Activated naive CD8-positive, alpha-beta T cell treated with anti-CD3 and anti-CD28 coated beads, Interleukin-2, amount 10 ng/mL, durations not matched to agents 7 days and 5 days (primary cell): ENCODE data around the gene ZG16. TPM values are rescaled to one million over a fixed set of nuclear protein-coding genes. Genes with fewer than 3 reads are reported as not detected.
"Not testable (repeated sequence)": the region's sequence is repeated elsewhere in the genome, so short reads cannot be mapped to it uniquely, and the experiment has no call there.

Experiments used
- ATAC-seq: fragments of 150-1000 bp; cut with Tn5 transposase; one replicate; pipeline ENCODE4 v1.10.0; 2021; ENCODE audit warnings: low read depth, moderate library complexity
- POLR2A ChIA-PET: fragments of 350-600 bp; sonication (Branson Sonifier 250); formaldehyde crosslinking; loops from one replicate; lab custom pipeline; 2021; ENCODE audit warnings: antibody characterized with exemption; lab: Charles Lee
- DNase-seq: peaks from one replicate; pipeline ENCODE4 v3.0.0; 2021
- H3K27ac Mint-ChIP-seq: one replicate; pipeline ENCODE4 v1.8.0; 2022; ENCODE audit warnings: mild to moderate bottlenecking, mixed read lengths
- H3K27me3 Mint-ChIP-seq: one replicate; pipeline ENCODE4 v1.8.0; 2022; ENCODE audit warnings: mild to moderate bottlenecking, moderate library complexity, mixed read lengths
- H3K36me3 Mint-ChIP-seq: one replicate; pipeline ENCODE4 v1.8.0; 2021; ENCODE audit warnings: mild to moderate bottlenecking, mixed read lengths
- H3K4me1 Mint-ChIP-seq: one replicate; pipeline ENCODE4 v1.8.0; 2021; ENCODE audit warnings: mixed read lengths
- H3K4me3 Mint-ChIP-seq: one replicate; pipeline ENCODE4 v1.8.0; 2022; ENCODE audit warnings: mild to moderate bottlenecking, moderate library complexity, mixed read lengths
- H3K9me3 Mint-ChIP-seq: one replicate; pipeline ENCODE4 v1.8.0; 2021; ENCODE audit warnings: mixed read lengths
- total RNA-seq, 2 experiments: library from RNA; stranded (reverse); gene quantifications; one replicate each; pipeline ENCODE4 v1.2.3, GENCODE V29; 2021

ZG16 gene
- total RNA-seq, 2 experiments from 2014 or later = not detected

- H3K4me3 Mint-ChIP-seq = no peak overlapping the region
- DNase-seq (no peak), ATAC-seq (no peak)
- peak overlapping the region; percentile 34 for H3K27ac Mint-ChIP-seq
- no peaks in the 10 kb centered on the region for H3K36me3 Mint-ChIP-seq
- no peaks in the 10 kb centered on the region for H3K9me3 Mint-ChIP-seq
- no peaks in the 10 kb centered on the region for H3K27me3 Mint-ChIP-seq
- POLR2A ChIA-PET = no interaction called here
- H3K4me1 Mint-ChIP-seq = peaks cover 5% of the 10 kb centered on the region
Observed at GRCh38 chr16:29760567-29761279, 17.3 kb upstream of the ZG16 start.

DNA sequence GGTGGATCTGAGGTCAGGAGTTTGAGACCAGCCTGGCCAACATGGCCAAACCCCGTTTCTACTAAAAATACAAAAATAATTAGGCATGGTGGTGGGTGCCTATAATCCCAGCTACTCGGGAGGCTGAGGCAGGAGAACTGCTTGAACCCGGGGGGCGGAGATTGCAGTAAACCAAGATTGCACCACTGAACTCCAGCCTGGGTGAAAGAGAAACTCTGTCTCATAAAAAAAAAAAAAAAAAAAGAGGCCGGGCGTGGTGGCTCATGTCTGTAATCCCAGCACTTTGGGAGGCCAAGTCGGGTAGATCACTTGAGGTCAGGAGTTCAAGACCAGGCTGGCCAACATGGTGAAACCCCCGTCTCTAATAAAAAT, 16.8 kb upstream of the ZG16 start:
- not testable (repeated sequence) for DNase-seq, ATAC-seq, H3K27me3 Mint-ChIP-seq, H3K4me1 Mint-ChIP-seq, H3K36me3 Mint-ChIP-seq, H3K4me3 Mint-ChIP-seq, H3K27ac Mint-ChIP-seq, H3K9me3 Mint-ChIP-seq
- POLR2A ChIA-PET = interaction anchor here (0.7 kb wide), 1 partner anchor 262 kb away, joined by 4 read pairs; no protein-coding TSS in a partner anchor

- H3K27ac Mint-ChIP-seq = no peak overlapping the region
- POLR2A ChIA-PET = interaction anchor here (0.7 kb wide), 1 partner anchor 262 kb away, joined by 4 read pairs; no protein-coding TSS in a partner anchor
Observed at GRCh38 chr16:29761882-29762281, 16.2 kb upstream of the ZG16 start.

GRCh38 chr16:29763326-29763725, 14.7 kb upstream of the ZG16 start:
- no peak overlapping the region for H3K4me3 Mint-ChIP-seq
- ATAC-seq (no peak), DNase-seq (no peak)
- POLR2A ChIA-PET = no interaction called here
- no peaks in the 10 kb centered on the region for H3K27me3 Mint-ChIP-seq
- no peak overlapping the region for H3K27ac Mint-ChIP-seq
- H3K9me3 Mint-ChIP-seq = no peaks in the 10 kb centered on the region
- no peaks in the 10 kb centered on the region for H3K36me3 Mint-ChIP-seq
- H3K4me1 Mint-ChIP-seq = peaks cover 2% of the 10 kb centered on the region

More at GRCh38 chr16:29761882-29762281, 16.2 kb upstream of the ZG16 start:
- Mint-ChIP-seq H3K36me3 (no peaks in the 10 kb centered on the region), H3K9me3 (no peaks in the 10 kb centered on the region), H3K27me3 (no peaks in the 10 kb centered on the region), H3K4me1 (peaks cover 2% of the 10 kb centered on the region), H3K4me3 (no peak overlapping the region)
- DNase-seq = no peak
- no peak for ATAC-seq

DNA sequence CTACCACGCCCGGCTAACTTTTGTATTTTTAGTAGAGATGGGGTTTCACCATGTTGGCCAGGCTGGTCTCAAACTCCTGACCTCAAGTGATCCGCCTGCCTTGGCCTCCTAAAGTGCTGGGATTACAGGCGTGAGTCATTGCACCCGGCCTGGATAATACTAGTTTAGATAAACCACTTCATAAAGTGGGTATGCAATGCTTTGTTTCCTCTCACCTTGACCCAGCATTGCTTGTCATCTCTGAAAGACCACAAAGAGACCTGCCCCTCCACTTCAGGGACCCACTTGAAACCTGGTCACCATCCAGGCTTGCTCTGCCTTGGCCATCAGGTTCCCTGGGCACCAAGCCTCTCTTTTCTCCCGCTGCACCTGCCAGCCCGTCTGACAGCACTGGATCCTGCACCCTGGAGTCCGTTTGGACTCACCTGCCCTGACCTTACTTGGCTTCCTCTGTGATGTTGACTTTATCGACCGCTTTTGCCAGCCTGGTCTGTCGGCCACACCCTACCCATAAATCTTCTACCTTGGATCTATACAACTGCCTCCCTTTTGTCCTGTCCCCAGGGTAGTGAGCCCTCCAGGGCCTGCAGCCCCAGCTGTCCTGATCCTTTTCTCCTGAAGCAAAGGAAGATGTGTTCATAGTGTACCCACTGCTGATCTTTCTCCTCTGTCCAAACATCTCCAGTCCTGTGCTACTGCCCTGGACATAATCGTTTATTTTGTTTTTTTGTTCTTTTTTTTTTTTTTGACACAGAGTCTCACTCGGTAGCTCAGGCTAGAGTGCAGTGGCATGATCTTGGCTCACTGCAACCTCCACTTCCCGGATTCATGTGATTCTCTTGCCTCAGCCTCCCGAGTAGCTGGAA, 12.7 kb upstream of the ZG16 start:
- POLR2A ChIA-PET = no interaction called here
- DNase-seq (no peak), ATAC-seq (no peak)
- no peaks in the 10 kb centered on the region for H3K9me3 Mint-ChIP-seq
- H3K27me3 Mint-ChIP-seq = no peaks in the 10 kb centered on the region
- H3K36me3 Mint-ChIP-seq = no peaks in the 10 kb centered on the region
- H3K4me3 Mint-ChIP-seq = no peak overlapping the region
- no peak overlapping the region for H3K27ac Mint-ChIP-seq
- H3K4me1 Mint-ChIP-seq = peaks cover under 1% of the 10 kb centered on the region

DNA sequence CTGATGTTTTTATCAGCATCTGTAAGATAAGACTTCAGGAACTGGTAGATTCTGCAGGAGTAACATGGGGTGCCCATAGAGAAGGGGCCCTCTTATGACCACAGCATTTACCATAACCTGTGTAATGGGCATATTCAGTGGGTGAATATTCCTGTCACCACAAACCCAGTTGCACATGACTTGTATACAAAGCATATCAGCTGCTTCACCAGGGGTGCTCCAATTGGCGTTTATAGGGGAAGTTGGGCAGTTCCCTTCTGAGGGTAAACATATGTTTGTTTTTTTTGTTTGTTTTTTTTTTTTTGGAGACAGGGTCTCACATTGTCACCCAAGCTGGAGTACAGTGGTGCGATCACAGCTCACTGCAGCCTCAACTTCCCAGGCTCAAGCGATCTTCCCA, 11.5 kb upstream of the ZG16 start:
- no peaks in the 10 kb centered on the region for H3K9me3 Mint-ChIP-seq
- H3K36me3 Mint-ChIP-seq = no peaks in the 10 kb centered on the region
- POLR2A ChIA-PET = interaction anchor here (0.7 kb wide), 1 partner anchor 21 kb away, joined by 4 read pairs; the partner anchor contains the start of gene C16orf54
- no peak overlapping the region for H3K4me3 Mint-ChIP-seq
- no peak for ATAC-seq
- H3K27me3 Mint-ChIP-seq = no peaks in the 10 kb centered on the region
- DNase-seq = no peak
- H3K27ac Mint-ChIP-seq = no peak overlapping the region
- H3K4me1 Mint-ChIP-seq = peaks cover 4% of the 10 kb centered on the region

DNA sequence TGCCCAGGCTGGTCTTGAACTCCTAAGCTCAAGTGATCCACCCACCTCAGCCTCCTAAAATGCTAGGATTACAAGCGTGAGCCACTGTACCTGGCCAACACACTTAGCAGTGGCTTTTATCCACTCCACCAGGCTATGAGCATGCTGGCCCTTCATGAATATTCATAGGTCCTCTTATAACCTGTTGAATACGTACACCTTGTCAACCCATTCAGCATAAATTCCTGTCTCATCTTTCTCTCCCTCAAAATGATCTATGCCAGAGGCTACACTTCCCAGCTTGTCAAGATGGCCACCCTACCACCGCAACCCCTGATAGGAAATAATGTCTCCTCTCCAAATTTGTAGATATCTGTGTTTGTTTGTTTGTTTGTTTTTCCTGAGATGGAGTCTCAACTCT, 11.0 kb upstream of the ZG16 start:
- DNase-seq (no peak), ATAC-seq (no peak)
- Mint-ChIP-seq H3K4me1 (peaks cover 4% of the 10 kb centered on the region), H3K4me3 (no peak overlapping the region), H3K27me3 (no peaks in the 10 kb centered on the region), H3K36me3 (no peaks in the 10 kb centered on the region), H3K27ac (no peak overlapping the region), H3K9me3 (no peaks in the 10 kb centered on the region)
- POLR2A ChIA-PET = interaction anchor here (0.7 kb wide), 1 partner anchor 21 kb away, joined by 4 read pairs; the partner anchor contains the start of gene C16orf54

- DNase-seq = no peak
- POLR2A ChIA-PET = interaction anchor here (0.6 kb wide), 1 partner anchor 24 kb away, joined by 3 read pairs; the partner anchor contains the start of gene C16orf54
- Mint-ChIP-seq H3K36me3 (no peaks in the 10 kb centered on the region), H3K27me3 (no peaks in the 10 kb centered on the region), H3K4me3 (no peak overlapping the region), H3K4me1 (peaks cover 4% of the 10 kb centered on the region), H3K9me3 (no peaks in the 10 kb centered on the region), H3K27ac (no peak overlapping the region)
- no peak for ATAC-seq
Observed at GRCh38 chr16:29769507-29769906, 8.5 kb upstream of the ZG16 start.

- H3K27ac Mint-ChIP-seq = no peak overlapping the region
- H3K36me3 Mint-ChIP-seq = no peaks in the 10 kb centered on the region
- ATAC-seq (no peak), DNase-seq (no peak)
- no peak overlapping the region for H3K4me3 Mint-ChIP-seq
- H3K9me3 Mint-ChIP-seq = no peaks in the 10 kb centered on the region
- POLR2A ChIA-PET = no interaction called here
- no peaks in the 10 kb centered on the region for H3K27me3 Mint-ChIP-seq
- H3K4me1 Mint-ChIP-seq = peaks cover 4% of the 10 kb centered on the region
Observed at GRCh38 chr16:29770250-29770929, 7.7 kb upstream of the ZG16 start.

GRCh38 chr16:29772330-29772729, 5.7 kb upstream of the ZG16 start:
- not testable (repeated sequence) for H3K9me3 Mint-ChIP-seq, H3K27ac Mint-ChIP-seq, H3K4me1 Mint-ChIP-seq, H3K27me3 Mint-ChIP-seq, DNase-seq, ATAC-seq, H3K36me3 Mint-ChIP-seq, H3K4me3 Mint-ChIP-seq
- POLR2A ChIA-PET = interaction anchor here (0.6 kb wide), 1 partner anchor 55 kb away, joined by 4 read pairs; no protein-coding TSS in a partner anchor

- Mint-ChIP-seq H3K36me3 (no peaks in the 10 kb centered on the region), H3K4me3 (no peak overlapping the region), H3K27me3 (peaks cover 6% of the 10 kb centered on the region), H3K27ac (no peak overlapping the region), H3K9me3 (no peaks in the 10 kb centered on the region), H3K4me1 (peaks cover 5% of the 10 kb centered on the region)
- POLR2A ChIA-PET = interaction anchor here (1.0 kb wide), 1 partner anchor 15 kb away, joined by 3 read pairs; the partner anchor contains the start of gene KIF22
- DNase-seq (no peak), ATAC-seq (no peak)
Observed at GRCh38 chr16:29774730-29775129, 3.3 kb upstream of the ZG16 start.

DNA sequence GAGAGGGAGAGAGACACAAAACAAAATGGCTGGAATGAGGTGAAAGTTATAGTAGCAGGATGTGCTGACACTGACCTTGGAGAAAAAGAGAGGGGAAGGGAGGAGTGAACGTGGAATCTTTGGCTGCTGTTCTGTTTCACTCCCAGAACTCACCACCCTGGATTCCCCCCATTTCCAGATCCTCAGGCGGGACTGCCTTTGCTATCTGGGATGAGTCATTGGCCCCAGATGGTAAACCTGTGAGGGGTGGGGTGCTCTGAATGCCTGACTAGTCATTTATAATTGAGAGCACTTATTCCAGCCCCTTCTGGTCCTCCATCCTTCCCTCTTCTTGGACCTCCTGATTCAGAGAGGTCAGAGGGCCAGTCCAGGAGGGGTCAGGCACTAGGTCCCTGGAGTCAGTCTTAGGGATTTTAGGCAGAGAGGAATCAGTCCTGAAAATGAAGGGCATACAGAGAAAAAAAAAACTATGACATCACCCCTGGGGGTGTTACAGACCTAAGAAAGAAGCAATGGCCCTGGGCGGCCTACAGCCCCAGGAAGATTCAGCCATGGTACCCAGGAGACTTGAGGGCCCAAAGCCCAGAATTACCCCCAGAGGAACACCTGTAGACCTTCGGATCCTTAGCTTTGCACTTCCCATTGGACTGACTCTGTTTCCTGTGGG, 2.2 kb upstream of the ZG16 start:
- H3K27ac Mint-ChIP-seq = no peak overlapping the region
- peaks cover 6% of the 10 kb centered on the region for H3K27me3 Mint-ChIP-seq
- no peaks in the 10 kb centered on the region for H3K9me3 Mint-ChIP-seq
- peaks cover 2% of the 10 kb centered on the region for H3K4me1 Mint-ChIP-seq
- no peak for DNase-seq
- no peak for ATAC-seq
- H3K36me3 Mint-ChIP-seq = no peaks in the 10 kb centered on the region
- POLR2A ChIA-PET = no interaction called here
- no peak overlapping the region for H3K4me3 Mint-ChIP-seq

GRCh38 chr16:29779474-29779873, 1.4 kb downstream of the ZG16 start:
- Mint-ChIP-seq H3K27me3 (peaks cover 6% of the 10 kb centered on the region), H3K36me3 (no peaks in the 10 kb centered on the region), H3K4me3 (no peak overlapping the region), H3K4me1 (peaks cover 11% of the 10 kb centered on the region), H3K27ac (no peak overlapping the region), H3K9me3 (no peaks in the 10 kb centered on the region)
- POLR2A ChIA-PET = no interaction called here
- ATAC-seq (no peak), DNase-seq (no peak)
